ENCODE measurements around the gene PTAR1. TPM values are rescaled to one million over a fixed set of nuclear protein-coding genes. Genes with fewer than 3 reads are reported as not detected.

Gene PTAR1
- total RNA-seq, 1 donor from 2014 or later: 52.9 TPM

DNA sequence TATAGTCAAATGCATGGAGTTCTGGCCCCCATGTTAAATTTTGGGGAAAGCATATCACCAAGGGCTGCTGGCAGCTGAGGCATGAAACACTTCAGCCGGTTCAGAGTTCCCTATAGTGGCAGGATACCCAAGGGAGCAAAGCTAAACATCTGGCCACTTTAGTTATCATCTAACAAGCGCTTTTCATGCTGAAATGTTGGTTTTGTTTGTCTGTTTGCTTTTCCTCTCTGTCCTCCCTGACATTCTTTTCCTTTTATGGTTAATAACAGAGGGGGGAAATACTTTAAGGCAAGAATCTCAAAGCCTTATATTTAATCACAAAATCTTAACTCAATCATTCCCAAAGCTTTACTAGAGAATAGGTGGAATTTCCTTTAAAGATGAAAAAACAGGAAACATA, 99.5 kb downstream of the PTAR1 start:
- TF ChIP-seq, protein P1, sequence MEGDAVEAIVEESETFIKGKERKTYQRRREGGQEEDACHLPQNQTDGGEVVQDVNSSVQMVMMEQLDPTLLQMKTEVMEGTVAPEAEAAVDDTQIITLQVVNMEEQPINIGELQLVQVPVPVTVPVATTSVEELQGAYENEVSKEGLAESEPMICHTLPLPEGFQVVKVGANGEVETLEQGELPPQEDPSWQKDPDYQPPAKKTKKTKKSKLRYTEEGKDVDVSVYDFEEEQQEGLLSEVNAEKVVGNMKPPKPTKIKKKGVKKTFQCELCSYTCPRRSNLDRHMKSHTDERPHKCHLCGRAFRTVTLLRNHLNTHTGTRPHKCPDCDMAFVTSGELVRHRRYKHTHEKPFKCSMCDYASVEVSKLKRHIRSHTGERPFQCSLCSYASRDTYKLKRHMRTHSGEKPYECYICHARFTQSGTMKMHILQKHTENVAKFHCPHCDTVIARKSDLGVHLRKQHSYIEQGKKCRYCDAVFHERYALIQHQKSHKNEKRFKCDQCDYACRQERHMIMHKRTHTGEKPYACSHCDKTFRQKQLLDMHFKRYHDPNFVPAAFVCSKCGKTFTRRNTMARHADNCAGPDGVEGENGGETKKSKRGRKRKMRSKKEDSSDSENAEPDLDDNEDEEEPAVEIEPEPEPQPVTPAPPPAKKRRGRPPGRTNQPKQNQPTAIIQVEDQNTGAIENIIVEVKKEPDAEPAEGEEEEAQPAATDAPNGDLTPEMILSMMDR (conservative IDR thresholded peaks at IDR 0.05): no peak
- no peak for DNase-seq (ENCODE audit: extremely low spot score, unreplicated experiment)
- peaks cover 3% of the 10 kb centered on the region for H3K4me1 Mint-ChIP-seq (ENCODE audit: unreplicated experiment)
- H3K9me3 Mint-ChIP-seq: no peaks in the 10 kb centered on the region
- no peak overlapping the region for H3K4me3 Mint-ChIP-seq
- no peak overlapping the region for H3K27ac Mint-ChIP-seq
- H3K27me3 Mint-ChIP-seq: peaks cover 2% of the 10 kb centered on the region
- H3K36me3 Mint-ChIP-seq: no peaks in the 10 kb centered on the region

Other genes starting within 250 kb of the PTAR1 start
- 6.3 and 6.9 TPM in 2 replicates for gene APBA1, start 87.6 kb downstream of the PTAR1 start, total RNA-seq (ENCODE audit: low replicate concordance)
- gene CFAP95, start 60.8 kb upstream of the PTAR1 start, total RNA-seq (ENCODE audit: low replicate concordance): 1.2 and 3.4 TPM in 2 replicates

Data from type B pancreatic cell (in vitro differentiated cells).